HUES6 (cell line): ENCODE results near the gene CTU2.
A peak's percentile ranks its signal among the peaks of the same experiment; 100 is the strongest.

Experiments
- H3K27ac ChIP-seq: 2 replicates; pipeline ENCODE4 v1.7.0; 2013; ENCODE audit warnings: low read depth, mild to moderate bottlenecking, low read length, inconsistent platforms
- H3K27me3 ChIP-seq: 2 replicates; pipeline ENCODE4 v1.6.1; 2013; ENCODE audit warnings: low read length; ENCODE audit not compliant: control insufficient read depth, insufficient read depth
- H3K36me3 ChIP-seq: 2 replicates; pipeline ENCODE4 v1.6.1; 2013; ENCODE audit warnings: low read length; ENCODE audit not compliant: control insufficient read depth, insufficient read depth
- H3K4me1 ChIP-seq: 2 replicates; pipeline ENCODE4 v1.6.1; 2013; ENCODE audit warnings: low read length; ENCODE audit not compliant: control insufficient read depth, insufficient read depth
- H3K4me3 ChIP-seq: 2 replicates; pipeline ENCODE4 v1.5.1; 2013; ENCODE audit warnings: low read depth, low read length
- H3K9ac ChIP-seq: one replicate; pipeline ENCODE4 v1.6.1; 2013; ENCODE audit warnings: mild to moderate bottlenecking, low read length
- H3K9me3 ChIP-seq: 2 replicates; pipeline ENCODE4 v1.6.1; 2013; ENCODE audit warnings: low read depth, low read length; ENCODE audit not compliant: control insufficient read depth, insufficient read depth

CTU2 gene

DNA sequence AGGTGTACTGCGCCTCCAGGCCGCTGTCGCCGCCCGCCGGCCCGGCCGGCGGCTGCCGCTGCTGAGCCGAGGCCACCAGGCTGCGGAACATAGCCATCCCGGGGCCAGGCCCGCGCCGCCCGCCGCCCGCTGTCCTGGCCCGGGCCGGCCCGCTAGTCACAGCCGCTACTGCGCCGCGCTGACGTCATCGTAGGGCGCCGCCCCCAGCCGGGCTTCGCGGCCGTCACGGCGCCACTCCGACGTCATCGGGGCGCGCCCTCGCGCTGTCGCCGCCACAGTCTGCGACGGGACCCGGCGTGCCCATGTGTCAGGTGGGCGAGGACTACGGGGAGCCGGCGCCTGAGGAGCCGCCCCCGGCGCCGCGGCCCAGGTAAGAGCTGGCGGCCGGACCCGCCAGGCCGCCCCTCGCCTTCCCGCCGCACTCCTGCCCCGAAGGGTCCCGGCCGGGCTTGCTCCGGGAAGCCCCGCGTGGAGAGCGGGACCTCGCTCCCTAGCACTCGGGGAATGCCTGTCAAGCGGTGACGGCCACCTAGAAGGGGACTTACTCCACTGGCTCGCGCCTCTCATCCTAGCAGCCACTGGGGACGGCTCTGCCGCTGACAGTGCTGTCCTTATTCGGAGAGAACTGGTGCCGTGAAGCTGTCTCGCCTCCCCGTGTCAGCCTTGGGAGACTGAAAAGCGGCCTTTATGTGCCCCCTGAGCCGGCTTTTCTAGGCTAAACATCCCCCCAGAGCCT is at the start of gene CTU2, which contains the start of gene RNF166:
CTU2 (plus strand) TSS at position 275 of the 736 bp plus-strand sequence; CDS start at position 303, 28 bp downstream.
RNF166 (minus strand) TSS at position 180 of the 736 bp plus-strand sequence; CDS start at position 97, 83 bp downstream.
- Histone ChIP-seq H3K4me1 (peaks cover 9% of the 10 kb centered on the region), H3K36me3 (peaks cover 10% of the 10 kb centered on the region; the same call in 1 of the 2 replicates), H3K27ac (peak within 1 kb of the TSS; percentile 42; the same call in 1 of the 2 replicates)

DNA sequence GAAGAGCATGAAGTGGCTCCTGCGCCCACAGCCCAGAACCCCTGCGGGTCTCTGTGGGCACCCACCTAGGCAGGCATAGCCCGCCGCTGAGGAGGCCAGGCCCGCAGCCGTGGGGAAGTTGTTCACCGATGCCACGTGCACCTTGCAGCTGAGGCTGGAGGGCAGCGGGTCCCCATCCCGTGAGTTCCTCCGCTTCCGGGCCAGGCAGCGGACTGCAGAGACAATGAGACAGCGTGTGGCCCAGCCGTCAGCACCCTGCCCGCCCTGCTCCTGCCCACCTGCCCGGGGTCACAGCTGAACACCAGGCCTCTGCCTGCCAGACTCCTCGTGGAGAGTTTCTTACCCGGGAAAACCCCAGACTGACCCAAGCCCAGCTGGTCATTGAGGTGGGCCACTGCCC is 48.9 kb upstream of the CTU2 start:
- H3K4me1 ChIP-seq: no peaks in the 10 kb centered on the region; the same call in 1 of the 2 replicates
- H3K9ac ChIP-seq: no peak overlapping the region
- no peak overlapping the region for H3K27ac ChIP-seq
- no peaks in the 10 kb centered on the region for H3K27me3 ChIP-seq
- peaks cover 51% of the 10 kb centered on the region for H3K36me3 ChIP-seq
- H3K4me3 ChIP-seq: no peak overlapping the region
- no peaks in the 10 kb centered on the region for H3K9me3 ChIP-seq

More for the DNA sequence above, at the start of gene CTU2, which contains the start of gene RNF166:
- Histone ChIP-seq H3K27me3 (no peaks in the 10 kb centered on the region), H3K9me3 (no peaks in the 10 kb centered on the region), H3K4me3 (peak within 1 kb of the TSS; percentile 97), H3K9ac (peak within 1 kb of the TSS; percentile 88)

DNA sequence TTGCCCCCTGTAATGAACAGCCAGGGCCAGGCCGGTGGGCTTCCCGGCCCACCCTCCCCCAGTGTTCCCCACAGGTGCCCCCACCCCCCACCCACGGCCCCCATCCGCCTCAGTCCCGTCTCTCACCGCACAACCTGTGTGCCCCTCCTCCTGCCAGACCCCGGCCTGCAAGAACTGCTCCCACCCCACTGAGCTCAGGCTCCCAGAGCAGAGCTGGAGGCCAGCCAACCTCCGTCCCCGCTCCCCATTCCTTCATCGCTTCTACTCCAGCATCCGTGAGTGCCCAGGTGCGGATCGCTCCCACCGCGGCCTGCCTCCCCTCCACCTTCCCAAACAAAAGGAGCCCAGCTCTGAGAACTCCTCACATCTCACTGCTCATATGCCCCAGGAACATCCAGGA is 47.6 kb upstream of the CTU2 start:
- Histone ChIP-seq H3K4me3 (no peak overlapping the region), H3K4me1 (no peaks in the 10 kb centered on the region; the same call in 1 of the 2 replicates), H3K36me3 (peaks cover 45% of the 10 kb centered on the region), H3K27ac (no peak overlapping the region), H3K9ac (no peak overlapping the region), H3K9me3 (no peaks in the 10 kb centered on the region), H3K27me3 (no peaks in the 10 kb centered on the region)

DNA sequence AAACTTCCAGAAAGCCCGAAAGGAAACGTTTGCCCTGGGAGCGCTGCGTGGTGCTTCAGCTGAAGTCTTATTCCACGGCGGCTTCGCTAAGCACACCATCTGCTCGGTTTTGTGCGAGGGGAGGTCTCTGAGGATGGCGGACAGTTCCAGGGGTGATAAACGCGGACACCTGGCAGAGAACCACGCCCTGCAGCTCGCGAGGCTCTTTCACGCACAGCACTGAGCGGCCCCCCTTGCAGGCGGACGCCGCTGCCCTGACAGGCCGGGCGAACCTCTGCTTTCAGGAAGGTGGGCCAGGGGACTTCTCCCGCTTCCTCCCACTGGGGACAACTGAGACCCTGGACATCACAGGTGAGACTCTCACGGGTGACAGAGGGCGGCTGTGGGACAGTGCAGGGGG is 47.1 kb upstream of the CTU2 start:
- H3K9ac ChIP-seq: no peak overlapping the region
- peaks cover 41% of the 10 kb centered on the region for H3K36me3 ChIP-seq
- no peaks in the 10 kb centered on the region; the same call in 1 of the 2 replicates for H3K4me1 ChIP-seq

DNA sequence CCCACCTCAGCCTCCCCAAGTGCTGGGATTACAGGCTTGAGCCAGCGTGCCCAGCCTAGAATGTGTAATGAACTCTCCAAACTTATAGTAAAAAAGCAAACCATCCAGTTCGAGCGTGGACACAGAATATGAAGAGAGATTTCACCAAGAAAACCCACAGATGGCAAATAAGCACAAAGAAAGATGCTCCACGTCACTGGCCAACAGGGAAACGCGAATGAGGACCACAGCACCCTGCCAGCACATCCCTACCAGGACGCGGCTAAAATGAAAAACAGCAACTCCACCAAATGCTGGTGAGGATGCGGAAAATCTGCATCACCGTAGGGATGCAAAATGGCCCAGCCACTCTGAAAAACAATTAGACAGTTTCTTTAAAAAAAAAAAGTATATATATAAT is 44.8 kb upstream of the CTU2 start:
- no peaks in the 10 kb centered on the region; the same call in 1 of the 2 replicates for H3K4me1 ChIP-seq

More for the DNA sequence above, 47.1 kb upstream of the CTU2 start:
- Histone ChIP-seq H3K9me3 (no peaks in the 10 kb centered on the region), H3K4me3 (no peak overlapping the region), H3K27me3 (no peaks in the 10 kb centered on the region), H3K27ac (no peak overlapping the region)

DNA sequence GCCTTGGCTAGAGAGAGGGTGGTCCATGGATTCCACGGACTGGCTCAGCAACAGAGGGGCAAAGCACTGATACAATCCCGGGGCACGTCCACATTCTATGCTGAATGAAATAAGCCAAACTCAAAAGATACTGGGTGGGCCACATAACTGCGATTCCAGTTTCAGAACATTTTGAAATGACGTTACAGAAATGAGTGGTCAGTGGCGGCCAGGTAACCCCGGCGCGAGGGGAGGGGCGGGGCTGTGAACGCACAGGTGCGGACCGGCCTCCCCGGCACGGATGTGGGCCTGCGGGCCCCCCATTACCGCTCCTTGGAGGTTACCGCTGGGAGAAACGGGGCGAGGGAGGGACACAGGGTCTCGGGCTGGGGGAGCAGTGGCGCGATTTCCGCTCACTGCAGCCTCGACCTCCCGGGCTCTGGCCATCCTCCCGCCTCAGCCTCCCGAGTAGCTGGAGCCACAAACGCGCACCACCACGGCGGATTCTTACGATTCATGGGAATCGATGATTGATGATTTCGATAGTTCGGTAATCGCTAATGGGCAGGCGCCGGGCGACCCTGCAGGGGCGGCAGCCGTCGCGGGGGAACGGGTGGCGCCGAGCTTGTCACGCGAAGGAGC is 44.0 kb upstream of the CTU2 start:
- no peaks in the 10 kb centered on the region; the same call in 1 of the 2 replicates for H3K4me1 ChIP-seq
- H3K4me3 ChIP-seq: peak overlapping the region; percentile 90
- H3K36me3 ChIP-seq: peaks cover 17% of the 10 kb centered on the region
- no peaks in the 10 kb centered on the region for H3K27me3 ChIP-seq
- no peak overlapping the region; the same call in 1 of the 2 replicates for H3K27ac ChIP-seq
- peak overlapping the region; percentile 72 for H3K9ac ChIP-seq
- no peaks in the 10 kb centered on the region for H3K9me3 ChIP-seq

More for the DNA sequence above, 44.8 kb upstream of the CTU2 start:
- H3K9ac ChIP-seq: no peak overlapping the region
- no peaks in the 10 kb centered on the region for H3K27me3 ChIP-seq
- no peak overlapping the region for H3K27ac ChIP-seq
- no peak overlapping the region for H3K4me3 ChIP-seq
- H3K9me3 ChIP-seq: no peaks in the 10 kb centered on the region
- peaks cover 25% of the 10 kb centered on the region for H3K36me3 ChIP-seq

DNA sequence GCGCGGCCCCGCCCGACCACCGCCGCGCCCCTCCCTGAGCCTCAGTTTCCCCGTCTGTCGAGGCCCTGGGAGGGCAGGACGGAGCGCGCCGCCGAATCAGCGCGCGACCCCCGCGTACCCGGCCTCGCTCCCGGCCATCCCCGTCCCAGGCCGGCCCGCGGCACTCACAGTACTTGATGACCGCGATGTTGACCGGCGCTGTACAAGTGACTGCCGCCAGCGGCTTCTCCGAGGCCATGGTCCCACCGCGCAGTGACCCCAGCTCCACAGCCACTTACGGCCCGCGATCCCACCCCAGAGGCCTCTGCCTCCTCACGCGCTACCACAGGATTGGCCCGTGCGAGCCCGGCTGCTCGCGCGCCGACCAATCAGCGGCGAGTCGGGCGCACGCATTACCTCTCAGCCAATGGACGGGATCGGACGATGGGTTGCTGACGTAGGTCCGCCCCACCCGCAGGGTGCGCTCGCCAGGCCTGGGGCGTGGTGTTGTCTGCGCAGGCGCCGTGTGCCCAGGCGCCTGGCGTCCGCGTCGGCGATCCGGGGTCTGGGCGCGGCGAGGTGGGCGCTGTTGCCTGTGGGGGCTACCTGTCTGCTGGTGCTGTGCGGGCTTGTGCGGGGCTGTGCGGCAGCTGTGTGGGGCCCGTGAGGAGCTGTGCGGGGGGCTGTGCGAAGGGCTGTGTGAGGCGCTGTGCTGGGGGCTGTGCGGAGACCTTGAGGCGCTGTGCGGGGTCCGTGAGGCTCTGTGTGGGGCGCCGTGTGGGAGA is 43.3 kb upstream of the CTU2 start, which contains the start of gene MVD:
MVD (minus strand) TSS at position 249 of the 764 bp plus-strand sequence; CDS start at position 238, 11 bp downstream.
- Histone ChIP-seq H3K4me1 (no peaks in the 10 kb centered on the region; the same call in 1 of the 2 replicates), H3K9ac (peak within 1 kb of the TSS; percentile 83), H3K27ac (peak within 1 kb of the TSS; percentile 63; the same call in 1 of the 2 replicates), H3K4me3 (peak within 1 kb of the TSS; percentile 90), H3K36me3 (peaks cover 11% of the 10 kb centered on the region), H3K9me3 (no peaks in the 10 kb centered on the region), H3K27me3 (no peaks in the 10 kb centered on the region)

DNA sequence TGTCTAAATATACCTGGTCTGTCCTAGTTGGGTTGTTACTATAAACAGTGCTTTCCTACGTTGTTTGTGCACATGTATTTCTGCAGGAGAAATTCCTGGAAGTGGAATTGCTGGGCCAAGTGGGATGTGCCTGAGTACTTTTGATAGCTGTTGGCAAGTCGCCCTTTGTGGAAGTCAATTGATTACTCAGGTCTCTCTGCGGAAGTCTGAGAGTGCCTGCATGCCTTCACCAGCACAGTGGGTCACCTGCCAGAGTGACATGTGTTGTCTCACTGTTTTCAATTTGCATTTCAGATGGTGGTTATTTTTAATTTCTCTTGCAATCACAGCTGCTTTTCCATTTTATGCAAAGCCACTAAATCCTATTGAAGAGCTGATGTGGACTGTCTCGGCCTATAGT is 41.2 kb upstream of the CTU2 start:
- Histone ChIP-seq H3K9me3 (no peaks in the 10 kb centered on the region), H3K36me3 (peaks cover 7% of the 10 kb centered on the region), H3K27me3 (no peaks in the 10 kb centered on the region), H3K27ac (no peak overlapping the region), H3K4me1 (no peaks in the 10 kb centered on the region; the same call in 1 of the 2 replicates), H3K9ac (no peak overlapping the region), H3K4me3 (no peak overlapping the region)

DNA sequence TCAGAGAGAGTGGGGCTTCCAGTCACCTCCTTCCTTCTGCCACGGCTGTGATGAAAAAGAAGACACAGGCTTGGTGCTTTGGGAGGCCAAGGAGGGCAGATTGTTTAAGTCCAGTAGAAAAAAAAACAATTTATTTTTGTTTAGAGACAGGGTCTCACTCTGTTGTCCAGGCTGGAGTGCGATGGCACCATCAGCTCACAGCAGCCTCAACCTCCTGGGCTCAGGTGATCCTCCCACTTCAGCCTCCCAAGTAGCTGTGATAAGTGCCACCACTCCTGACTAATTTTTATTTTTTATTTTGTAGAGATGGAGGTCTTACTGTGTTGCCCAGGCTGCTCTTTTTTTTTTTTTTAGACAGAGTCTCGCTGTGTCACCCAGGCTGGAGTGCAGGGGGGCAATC is 40.7 kb upstream of the CTU2 start:
- no peaks in the 10 kb centered on the region for H3K9me3 ChIP-seq
- H3K27ac ChIP-seq: no peak overlapping the region
- H3K4me3 ChIP-seq: no peak overlapping the region
- no peak overlapping the region for H3K9ac ChIP-seq
- no peaks in the 10 kb centered on the region; the same call in 1 of the 2 replicates for H3K4me1 ChIP-seq
- no peaks in the 10 kb centered on the region for H3K27me3 ChIP-seq
- H3K36me3 ChIP-seq: peaks cover 7% of the 10 kb centered on the region

DNA sequence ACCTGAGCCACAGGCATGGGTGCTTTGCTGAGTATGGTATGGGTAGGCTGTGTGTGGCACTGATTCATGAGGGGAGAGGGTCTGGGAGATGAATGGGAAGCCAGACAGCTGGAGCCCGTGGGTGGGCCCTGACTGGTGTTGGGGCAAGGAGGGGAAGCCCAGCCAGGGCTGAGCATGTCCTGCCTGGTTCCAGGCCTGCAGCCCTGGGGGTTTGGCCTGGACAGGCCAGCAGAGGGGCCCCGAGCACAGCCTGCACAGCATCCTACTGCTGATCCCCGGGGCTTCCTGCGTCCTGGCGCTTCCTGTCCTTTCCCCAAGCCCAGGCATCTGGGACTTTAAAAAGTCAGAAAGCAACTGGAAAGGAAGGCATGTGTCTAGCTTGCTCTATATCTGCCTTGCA is 38.8 kb upstream of the CTU2 start:
- H3K36me3 ChIP-seq: peaks cover 7% of the 10 kb centered on the region
- no peaks in the 10 kb centered on the region for H3K9me3 ChIP-seq
- H3K9ac ChIP-seq: no peak overlapping the region
- 0 out of 2 replicates have a peak, but pooled peaks cover 2% of the 10 kb centered on the region for H3K4me1 ChIP-seq
- no peak overlapping the region for H3K27ac ChIP-seq
- no peaks in the 10 kb centered on the region for H3K27me3 ChIP-seq
- H3K4me3 ChIP-seq: no peak overlapping the region
